HG03521 (cell line): ENCODE data around the gene NELL2.
"Not testable (repeated sequence)": the region's sequence is repeated elsewhere in the genome, so short reads cannot be mapped to it uniquely, and the experiment has no call there.

ENCODE experiments used
- ATAC-seq: cut with Tn5 transposase; IDR thresholded peaks from one replicate; pipeline ENCODE4 v1.9.1; 2021; ENCODE audit warnings: mild to moderate bottlenecking, moderate library complexity; ENCODE audit not compliant: unreplicated experiment

Gene NELL2

DNA sequence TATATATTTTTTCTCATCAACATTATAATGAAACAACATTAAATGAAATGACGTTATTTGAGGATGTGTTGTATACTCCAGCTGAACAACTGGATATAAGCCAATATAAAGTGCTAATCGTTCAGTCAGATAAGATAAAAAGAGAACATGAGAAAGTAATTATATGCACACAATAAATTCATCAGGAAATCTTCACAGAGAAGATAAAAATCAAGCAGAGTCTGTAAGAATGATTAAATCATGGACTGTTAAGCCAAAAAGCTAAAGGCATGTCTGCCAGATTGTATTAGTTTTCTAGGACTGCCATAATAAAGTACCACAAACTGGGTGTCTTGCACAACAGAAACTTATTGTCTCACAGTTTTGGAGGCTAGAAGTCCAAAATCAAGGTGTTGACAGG is 178.6 kb downstream of the NELL2 start:
- ATAC-seq: no peak

DNA sequence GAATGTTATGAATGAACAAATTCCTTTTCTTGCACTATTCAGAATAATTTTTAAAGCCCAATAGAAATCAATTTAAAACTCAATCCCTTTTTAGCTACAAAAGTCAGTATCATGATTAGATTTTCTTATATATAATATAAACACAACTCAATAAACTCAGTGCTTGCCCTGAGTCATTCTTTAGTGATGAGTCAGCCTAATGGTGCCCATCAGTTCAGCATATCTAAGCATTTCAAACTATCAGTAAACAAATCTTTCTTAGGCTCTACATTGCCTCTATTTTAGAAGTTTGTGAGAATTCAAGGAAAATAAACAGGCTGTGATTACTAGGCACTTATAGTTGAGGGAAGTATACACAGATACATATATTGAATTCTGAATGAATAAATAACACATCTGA is 179.6 kb downstream of the NELL2 start:
- ATAC-seq: no peak

- no peak for ATAC-seq
Observed at GRCh38 chr12:44694017-44694416, 182.1 kb downstream of the NELL2 start.

DNA sequence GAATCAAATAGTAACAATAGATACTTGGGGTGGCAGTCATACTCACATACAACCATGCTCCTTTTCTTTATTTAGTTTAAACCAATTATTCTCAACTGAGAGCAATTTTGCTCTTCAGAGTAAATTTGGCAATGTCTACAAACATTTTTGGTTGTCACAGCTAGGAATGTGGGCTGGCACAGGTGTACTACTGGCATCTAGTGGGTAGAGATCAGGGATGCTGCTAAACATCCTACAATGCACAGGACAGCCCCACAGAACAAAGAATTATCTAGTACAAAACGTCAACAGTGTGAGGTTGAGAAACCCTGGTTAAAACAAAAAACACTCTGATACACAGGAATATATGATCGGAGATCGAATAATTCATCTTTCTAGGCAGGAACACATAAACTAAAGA is 186.5 kb downstream of the NELL2 start:
- ATAC-seq: no peak

DNA sequence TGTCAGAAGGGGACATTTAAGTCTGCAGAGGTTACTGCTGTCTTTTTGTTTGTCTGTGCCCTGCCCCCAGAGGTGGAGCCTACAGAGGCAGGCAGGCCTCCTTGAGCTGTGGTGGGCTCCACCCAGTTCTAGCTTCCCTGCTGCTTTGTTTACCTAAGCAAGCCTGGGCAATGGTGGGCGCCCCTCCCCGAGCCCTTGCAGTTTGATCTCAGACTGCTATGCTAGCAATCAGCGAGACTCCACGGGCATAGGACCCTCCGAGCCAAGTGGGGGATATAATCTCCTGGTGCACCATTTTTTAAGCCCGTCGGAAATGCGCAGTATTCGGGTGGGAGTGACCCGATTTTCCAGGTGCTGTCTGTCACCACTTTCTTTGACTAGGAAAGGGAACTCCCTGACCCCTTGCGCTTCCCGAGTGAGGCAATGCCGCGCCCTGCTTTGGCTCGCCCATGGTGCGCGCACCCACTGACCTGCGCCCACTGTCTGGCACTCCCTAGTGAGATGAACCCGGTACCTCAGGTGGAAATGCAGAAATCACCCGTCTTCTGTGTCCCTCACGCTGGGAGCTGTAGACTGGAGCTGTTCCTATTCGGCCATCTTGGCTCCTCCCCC is 189.2 kb downstream of the NELL2 start:
- not testable (repeated sequence) for ATAC-seq

- no peak for ATAC-seq
Observed at GRCh38 chr12:44677724-44678123, 198.4 kb downstream of the NELL2 start.

GRCh38 chr12:44674875-44675274 is 201.2 kb downstream of the NELL2 start:
- ATAC-seq: no peak

GRCh38 chr12:44673811-44674210 is 202.3 kb downstream of the NELL2 start:
- no peak for ATAC-seq

- ATAC-seq: no peak
Observed at GRCh38 chr12:44672042-44672441, 204.1 kb downstream of the NELL2 start.

GRCh38 chr12:44668443-44668842 is 207.7 kb downstream of the NELL2 start:
- ATAC-seq: no peak

GRCh38 chr12:44667461-44667860 is 208.7 kb downstream of the NELL2 start:
- ATAC-seq: no peak

GRCh38 chr12:44663291-44663690 is 212.8 kb downstream of the NELL2 start:
- no peak for ATAC-seq

GRCh38 chr12:44655846-44656245 is 220.3 kb downstream of the NELL2 start:
- ATAC-seq: no peak

DNA sequence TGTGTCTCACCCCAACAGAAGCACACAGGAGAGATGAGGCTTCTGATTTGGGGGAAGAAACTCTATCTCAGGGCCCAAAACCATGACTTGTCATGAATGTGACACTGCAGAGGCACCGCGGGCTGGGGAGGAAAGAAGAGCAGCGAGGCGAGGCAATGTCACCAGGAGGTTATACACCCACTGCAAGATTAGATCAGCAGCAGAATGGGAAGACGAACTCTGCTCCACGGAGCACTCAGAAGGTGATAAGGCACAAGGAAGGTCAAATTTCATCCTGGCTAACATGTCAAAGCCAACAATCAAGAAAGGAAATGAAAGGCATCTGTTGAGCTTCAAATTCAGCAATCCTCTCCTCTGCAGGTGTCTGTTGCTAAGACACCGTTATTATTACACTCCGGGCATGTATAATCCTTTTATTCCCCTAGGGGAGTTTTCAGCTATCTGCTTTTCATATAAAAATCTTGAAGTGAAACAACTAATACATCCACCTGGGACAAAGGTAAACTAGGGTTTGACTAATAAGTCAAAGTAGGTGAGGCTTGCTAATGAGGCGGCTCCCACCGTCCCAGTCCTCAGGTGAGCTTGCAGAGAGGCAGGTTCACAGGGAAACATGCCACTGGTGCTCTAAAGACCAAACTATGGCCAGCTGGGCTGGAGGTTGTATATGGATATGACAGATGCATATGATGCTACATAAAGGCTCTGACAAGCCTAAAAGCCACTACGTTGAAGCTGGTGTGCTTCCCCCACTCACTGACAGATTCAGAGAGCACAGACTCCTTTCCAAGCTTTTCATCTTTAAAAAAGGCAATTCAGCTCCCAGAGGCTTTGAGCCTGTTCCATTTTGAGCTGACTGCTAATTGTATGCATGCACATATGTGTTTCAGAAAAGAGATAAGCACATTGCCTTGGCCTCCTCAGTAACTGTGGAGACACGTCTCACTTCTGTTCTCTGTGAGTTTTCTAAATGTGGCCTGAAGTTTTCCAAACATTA is 221.2 kb downstream of the NELL2 start:
- no peak for ATAC-seq

GRCh38 chr12:44653861-44654527 is 222.1 kb downstream of the NELL2 start:
- no peak for ATAC-seq

DNA sequence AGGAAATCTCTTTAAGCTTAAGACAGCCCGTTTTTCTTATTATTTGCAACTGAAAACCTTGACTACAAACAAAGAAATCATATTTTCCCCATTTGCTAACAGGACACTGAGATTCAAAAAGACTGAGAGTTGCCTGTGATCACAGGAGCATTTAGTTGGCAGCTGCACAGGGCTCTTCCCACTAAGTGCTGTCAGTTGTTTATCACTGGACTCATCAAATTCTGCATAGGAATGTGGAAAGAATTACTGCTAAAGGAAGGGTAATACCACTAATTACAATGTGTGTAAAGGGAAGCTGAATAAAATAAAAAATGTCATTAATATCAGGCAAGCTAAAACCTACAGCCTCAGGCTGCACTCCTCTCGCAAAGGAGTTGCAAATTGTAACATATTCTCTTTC is 226.4 kb downstream of the NELL2 start:
- ATAC-seq: no peak

DNA sequence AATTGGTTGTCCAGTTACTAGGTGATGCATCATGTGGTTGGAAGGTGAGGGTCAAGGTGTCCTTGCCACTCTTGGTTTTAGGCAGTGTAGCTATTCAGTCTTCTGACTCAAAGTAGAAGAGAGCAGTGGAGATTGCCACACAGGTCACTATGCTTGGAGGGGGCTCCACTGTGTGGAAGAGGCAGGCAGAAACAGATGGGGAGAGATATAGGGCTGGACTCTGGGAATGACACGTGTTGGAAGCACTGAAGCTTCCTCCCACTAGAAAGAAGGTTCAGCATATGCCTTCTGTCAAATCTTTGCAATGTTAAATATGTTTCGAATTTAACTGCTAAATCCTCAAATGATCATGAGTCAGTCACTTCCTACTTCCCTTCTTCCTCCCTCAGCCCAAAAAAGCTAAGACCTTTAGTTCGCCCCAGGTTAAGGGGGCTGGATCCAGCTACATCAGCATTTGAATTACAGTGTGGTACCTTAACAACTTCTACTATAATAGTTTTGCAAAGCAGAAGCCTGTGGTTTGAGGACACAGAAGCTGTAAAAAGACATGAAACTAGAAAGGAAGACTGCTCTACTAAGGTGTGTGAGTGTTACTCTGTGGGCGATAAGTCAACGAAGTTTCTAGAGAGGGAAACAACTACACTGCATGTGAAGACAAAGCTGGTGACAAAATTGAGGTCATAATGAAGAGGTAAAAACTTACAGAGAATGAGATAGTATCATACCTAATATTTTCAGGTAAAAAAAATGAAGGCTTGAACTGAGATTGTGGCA is 228.0 kb downstream of the NELL2 start:
- ATAC-seq: no peak

GRCh38 chr12:44640427-44641190 is 235.5 kb downstream of the NELL2 start:
- ATAC-seq: no peak

- no peak for ATAC-seq
Observed at GRCh38 chr12:44637875-44638274, 238.2 kb downstream of the NELL2 start.

GRCh38 chr12:44628180-44628579 is 247.9 kb downstream of the NELL2 start:
- ATAC-seq: no peak
